Gastrocnemius medialis (tissue), 4 donors: ENCODE data around the gene CLSTN2. TPM values are rescaled to one million over a fixed set of nuclear protein-coding genes. Genes with fewer than 3 reads are reported as not detected.

Experiments
- ATAC-seq, 2 donors: fragments of 150-250 bp; one replicate each; pipeline ENCODE4 v1.9.1; 2016
- DNase-seq, 2 donors: peaks; one replicate each; pipeline ENCODE4 v3.0.0-alpha.2; 2019
- H3K27ac ChIP-seq, 4 donors: fragments of 200-600 bp; sonication (generic); 1 replicate in 1 of 4; 2 replicates in 3 of 4; pipeline ENCODE4 v1.5.1; 2016 to 2018; ENCODE audit warnings: mild to moderate bottlenecking in 2 of 4, moderate library complexity in 1 of 4
- H3K27me3 ChIP-seq, 3 donors: fragments of 200-600 bp; sonication (generic) in 2 of 3; 1 replicate in 1 of 3; 2 replicates in 2 of 3; pipeline versions ENCODE4 v1.5.1 to v1.6.0; 2016 to 2019; ENCODE audit warnings: mild to moderate bottlenecking in 1 of 3, moderate library complexity in 1 of 3
- H3K36me3 ChIP-seq, 2 donors: fragments of 200-600 bp; sonication (generic) in 1 of 2; one replicate each; pipeline ENCODE4 v1.5.1; 2017 to 2018
- H3K4me1 ChIP-seq, 2 donors: fragments of 200-600 bp; sonication (generic) in 1 of 2; one replicate each; pipeline ENCODE4 v1.5.1; 2016 to 2017; ENCODE audit warnings: mild to moderate bottlenecking in 2 of 2
- H3K4me3 ChIP-seq, 4 donors: fragments of 200-600 bp; sonication (generic) in 3 of 4; 1 replicate in 1 of 4; 2 replicates in 3 of 4; pipeline ENCODE4 v1.5.1; 2016 to 2019; ENCODE audit warnings: mild to moderate bottlenecking in 2 of 4
- H3K9me3 ChIP-seq, 3 donors: fragments of 200-600 bp; sonication (generic) in 2 of 3; 1 replicate in 1 of 3; 2 replicates in 2 of 3; pipeline ENCODE4 v1.5.1; 2016 to 2019
- POLR2A ChIP-seq, 2 donors: fragments of 450-650 bp; IDR thresholded peaks; one replicate each; pipeline ENCODE4 v1.6.1; 2017; ENCODE audit warnings: antibody characterized with exemption in 2 of 2, mild to moderate bottlenecking in 2 of 2, moderate library complexity in 2 of 2
- in situ Hi-C, 4 donors: fragments of 200-750 bp; cut with MboI; loops; one replicate each; pipeline versions ENCODE4 v1.15.0 to v1.8.0; 2017; ENCODE audit warnings: low sequenced_read_pairs in 4 of 4
- intact Hi-C: fragments of 100-400 bp; cut with DNase I; formaldehyde crosslinking; loops from one replicate; pipeline ENCODE4 v1.15.1; 2023; ENCODE audit warnings: low total_unique reads
- total RNA-seq, 4 donors: library from RNA; depleted of rRNA; stranded (reverse); fragments of >200 nt; gene quantifications; one replicate each; pipeline versions ENCODE4 v1.1.0 to v1.2.3, GENCODE V29; 2016
- TF ChIP-seq, protein P1 (sequence below), 5 experiments: fragments of 450-650 bp in 3 of 5; fragments of 200-600 bp in 2 of 5; sonication (generic) in 2 of 5; IDR thresholded peaks in 4 of 5; conservative IDR thresholded peaks in 1 of 5; 1 replicate in 4 of 5; 2 replicates in 1 of 5; pipeline ENCODE4 v1.5.1; 2016 to 2019; ENCODE audit warnings: antibody characterized with exemption in 5 of 5, mild to moderate bottlenecking in 3 of 5, moderate library complexity in 3 of 5

CLSTN2 gene
- total RNA-seq, 4 donors from 2014 or later, result 1.1 to 4.9 (median 4.0) TPM

DNA sequence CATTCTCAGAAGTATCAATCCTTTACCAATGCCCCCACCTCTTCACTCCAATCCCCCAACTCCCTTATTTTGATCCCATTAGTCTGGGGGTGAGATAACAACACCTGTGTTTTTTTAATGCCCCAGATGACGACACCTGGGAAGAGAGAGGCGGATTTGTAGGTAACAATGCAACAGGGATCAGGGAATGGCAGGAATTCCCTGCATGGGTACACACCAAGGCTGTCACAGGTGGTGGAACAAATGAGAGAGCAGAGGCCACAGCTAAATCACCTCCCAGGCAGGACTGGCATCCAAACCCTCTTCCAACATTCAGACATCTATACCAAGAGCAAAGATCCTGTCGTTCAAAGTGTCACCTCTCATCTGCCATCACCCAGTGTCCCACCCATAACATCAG is 423.7 kb downstream of the CLSTN2 start:
- H3K27ac ChIP-seq, result no peak overlapping the region
- no peak overlapping the region for H3K4me3 ChIP-seq
- TF ChIP-seq, protein P1, sequence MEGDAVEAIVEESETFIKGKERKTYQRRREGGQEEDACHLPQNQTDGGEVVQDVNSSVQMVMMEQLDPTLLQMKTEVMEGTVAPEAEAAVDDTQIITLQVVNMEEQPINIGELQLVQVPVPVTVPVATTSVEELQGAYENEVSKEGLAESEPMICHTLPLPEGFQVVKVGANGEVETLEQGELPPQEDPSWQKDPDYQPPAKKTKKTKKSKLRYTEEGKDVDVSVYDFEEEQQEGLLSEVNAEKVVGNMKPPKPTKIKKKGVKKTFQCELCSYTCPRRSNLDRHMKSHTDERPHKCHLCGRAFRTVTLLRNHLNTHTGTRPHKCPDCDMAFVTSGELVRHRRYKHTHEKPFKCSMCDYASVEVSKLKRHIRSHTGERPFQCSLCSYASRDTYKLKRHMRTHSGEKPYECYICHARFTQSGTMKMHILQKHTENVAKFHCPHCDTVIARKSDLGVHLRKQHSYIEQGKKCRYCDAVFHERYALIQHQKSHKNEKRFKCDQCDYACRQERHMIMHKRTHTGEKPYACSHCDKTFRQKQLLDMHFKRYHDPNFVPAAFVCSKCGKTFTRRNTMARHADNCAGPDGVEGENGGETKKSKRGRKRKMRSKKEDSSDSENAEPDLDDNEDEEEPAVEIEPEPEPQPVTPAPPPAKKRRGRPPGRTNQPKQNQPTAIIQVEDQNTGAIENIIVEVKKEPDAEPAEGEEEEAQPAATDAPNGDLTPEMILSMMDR (IDR thresholded peaks at IDR 0.05 in 4 of 5, conservative IDR thresholded peaks at IDR 0.05 in 1 of 5), result no peak
- no peak for TF ChIP-seq POLR2A (IDR thresholded peaks at IDR 0.05)
- no peaks in the 10 kb centered on the region for H3K27me3 ChIP-seq
- no peaks in the 10 kb centered on the region for H3K9me3 ChIP-seq
- intact Hi-C loops (no loop called here), in situ Hi-C loops (no loop called here)
- DNase-seq, result no peak
- H3K4me1 ChIP-seq, result no peaks in the 10 kb centered on the region
- ATAC-seq, result no peak
- H3K36me3 ChIP-seq, result no peaks in the 10 kb centered on the region

DNA sequence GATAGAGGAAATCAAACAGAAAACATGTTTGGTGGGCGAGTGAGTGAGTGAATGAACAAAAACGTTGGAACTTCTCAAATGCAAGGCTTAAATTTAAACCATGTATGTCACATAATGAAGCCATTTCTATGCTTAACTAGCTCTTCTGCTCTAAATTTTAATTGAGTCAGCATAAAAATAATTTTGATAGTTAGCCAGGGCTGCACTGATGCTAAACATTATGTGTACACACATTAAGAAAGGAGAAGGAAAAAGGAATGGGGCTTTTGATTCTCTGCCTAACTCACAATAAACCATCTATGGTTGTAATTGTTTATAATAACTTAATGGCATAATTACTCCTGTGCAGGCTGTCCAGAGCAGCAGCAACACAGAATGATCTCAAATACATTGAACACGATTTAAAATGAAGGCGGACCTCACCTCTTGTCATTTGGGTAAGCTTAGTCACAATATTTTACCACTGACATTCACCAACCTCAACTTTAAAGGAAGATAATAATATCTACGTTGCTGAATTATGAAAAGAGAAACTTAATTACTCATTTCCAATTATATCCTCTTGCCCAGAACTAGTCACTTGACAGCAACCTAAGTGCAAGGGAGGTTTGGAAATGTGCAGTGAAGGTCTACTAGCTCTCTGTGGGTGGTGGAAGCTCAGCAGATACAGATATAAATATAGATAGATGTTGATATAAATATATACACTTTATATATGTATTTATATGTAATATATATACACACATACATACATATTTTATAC is 424.4 kb downstream of the CLSTN2 start:
- ATAC-seq (no peak), DNase-seq (no peak)
- intact Hi-C loops, result no loop called here
- in situ Hi-C loops, result no loop called here
- H3K27me3 ChIP-seq, result no peaks in the 10 kb centered on the region
- TF ChIP-seq, protein P1 (IDR thresholded peaks at IDR 0.05 in 4 of 5, conservative IDR thresholded peaks at IDR 0.05 in 1 of 5), result no peak
- TF ChIP-seq POLR2A (IDR thresholded peaks at IDR 0.05), result no peak
- H3K4me1 ChIP-seq, result no peaks in the 10 kb centered on the region
- no peaks in the 10 kb centered on the region for H3K36me3 ChIP-seq
- no peak overlapping the region for H3K4me3 ChIP-seq
- H3K27ac ChIP-seq, result no peak overlapping the region
- no peaks in the 10 kb centered on the region for H3K9me3 ChIP-seq

DNA sequence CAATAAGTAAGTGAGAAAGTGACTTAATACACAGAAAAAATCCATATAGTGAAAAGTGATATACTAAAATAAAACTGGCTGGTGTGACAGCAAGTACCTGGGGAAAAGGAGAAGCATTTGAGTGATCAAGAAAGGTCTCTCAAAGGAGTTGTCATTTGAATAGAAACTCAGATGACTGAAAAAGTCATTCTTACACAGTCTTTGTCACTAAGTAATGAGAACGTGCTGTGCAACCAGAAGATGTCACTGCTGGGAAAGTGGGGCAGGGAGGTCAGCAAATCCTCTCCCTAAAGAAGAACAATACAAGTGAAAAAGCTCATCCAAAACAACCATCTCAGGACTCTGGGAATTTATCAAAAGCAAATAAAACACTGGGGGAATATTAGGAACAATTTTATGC is 425.3 kb downstream of the CLSTN2 start:
- intact Hi-C loops, result no loop called here
- Histone ChIP-seq H3K27me3 (no peaks in the 10 kb centered on the region), H3K27ac (no peak overlapping the region), H3K4me1 (no peaks in the 10 kb centered on the region), H3K36me3 (no peaks in the 10 kb centered on the region), H3K4me3 (no peak overlapping the region), H3K9me3 (no peaks in the 10 kb centered on the region)
- ATAC-seq (no peak), DNase-seq (no peak)
- TF ChIP-seq POLR2A (IDR thresholded peaks at IDR 0.05), result no peak
- TF ChIP-seq, protein P1 (IDR thresholded peaks at IDR 0.05 in 4 of 5, conservative IDR thresholded peaks at IDR 0.05 in 1 of 5), result no peak
- in situ Hi-C loops, result no loop called here

DNA sequence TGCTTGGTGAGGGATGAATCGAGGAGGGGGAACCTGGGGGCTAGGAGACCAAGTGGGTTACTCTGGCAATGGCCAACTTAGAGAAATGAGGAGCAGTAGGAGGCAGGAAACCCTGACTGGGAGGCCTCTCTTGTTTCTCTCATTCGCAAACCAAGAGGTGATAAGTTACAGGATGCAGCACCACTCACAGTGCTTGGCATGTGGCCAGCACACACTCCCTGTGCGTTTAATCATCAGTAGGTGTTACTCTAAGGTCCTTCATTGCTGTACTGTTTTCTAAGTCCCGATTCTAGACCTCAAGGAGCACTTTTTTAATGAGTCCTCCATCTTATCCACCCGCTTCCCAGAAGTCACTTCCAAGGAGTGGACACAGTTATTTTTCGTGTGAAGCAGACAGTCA is 428.8 kb downstream of the CLSTN2 start:
- intact Hi-C loops (no loop called here), in situ Hi-C loops (no loop called here)
- Histone ChIP-seq H3K4me3 (no peak overlapping the region), H3K27me3 (no peaks in the 10 kb centered on the region), H3K36me3 (no peaks in the 10 kb centered on the region), H3K9me3 (no peaks in the 10 kb centered on the region), H3K4me1 (no peaks in the 10 kb centered on the region), H3K27ac (no peak overlapping the region)
- DNase-seq (no peak), ATAC-seq (no peak)
- TF ChIP-seq POLR2A (IDR thresholded peaks at IDR 0.05), result no peak
- TF ChIP-seq, protein P1 (IDR thresholded peaks at IDR 0.05 in 4 of 5, conservative IDR thresholded peaks at IDR 0.05 in 1 of 5), result no peak
